OCI-LY3 (cell line): Measurements from ENCODE around the gene GALNT10.

Source experiments
- H2AFZ ChIP-seq: fragments of 200-600, 300-600 bp; shearing (Covaris generic); 2 replicates; pipeline ENCODE4 v1.6.0; 2014; ENCODE audit warnings: antibody characterized with exemption, low read depth, low read length
- H3K27ac ChIP-seq: fragments of 200-600, 300-600 bp; sonication (generic); 2 replicates; pipeline ENCODE4 v1.5.1; 2014; ENCODE audit warnings: mild to moderate bottlenecking, low read length, moderate library complexity, mixed read lengths
- H3K27me3 ChIP-seq: fragments of 200-600, 300-600 bp; sonication (generic); 2 replicates; pipeline ENCODE4 v1.6.1; 2014; ENCODE audit warnings: low read depth, low read length, mixed read lengths
- H3K36me3 ChIP-seq: fragments of 200-600, 300-600 bp; sonication (generic); replicated peaks from 2 replicates; pipeline ENCODE3; 2014; ENCODE audit warnings: low read depth, low read length, mixed read lengths
- H3K4me1 ChIP-seq: fragments of 300-600, 200-600 bp; sonication (generic); 2 replicates; pipeline ENCODE4 v1.6.1; 2014; ENCODE audit warnings: low read length, mixed read lengths
- H3K4me2 ChIP-seq: fragments of 200-600, 300-600 bp; sonication (generic); 2 replicates; pipeline ENCODE4 v1.6.1; 2014; ENCODE audit warnings: low read length, mixed read lengths
- H3K4me3 ChIP-seq: fragments of 300-600, 200-600 bp; sonication (generic); 2 replicates; pipeline ENCODE4 v1.5.1; 2014; ENCODE audit warnings: antibody characterized with exemption, mild to moderate bottlenecking, low read length, moderate library complexity
- H3K79me2 ChIP-seq: fragments of 300-600, 200-600 bp; shearing (Covaris generic); 2 replicates; pipeline ENCODE4 v1.6.1; 2014; ENCODE audit warnings: mild to moderate bottlenecking, low read length, mixed read lengths
- H3K9ac ChIP-seq: fragments of 300-600, 200-600 bp; shearing (Covaris generic); 2 replicates; pipeline ENCODE4 v1.6.0; 2014; ENCODE audit warnings: mild to moderate bottlenecking, low read length, moderate library complexity
- H3K9me3 ChIP-seq: fragments of 200-600, 300-600 bp; shearing (Covaris generic); 2 replicates; pipeline ENCODE4 v1.6.1; 2014; ENCODE audit warnings: low read length, mixed read lengths; ENCODE audit not compliant: insufficient read depth
- H4K20me1 ChIP-seq: fragments of 200-600, 300-600 bp; sonication (generic); 2 replicates; pipeline ENCODE4 v1.6.1; 2016; ENCODE audit warnings: low read length, mixed read lengths; ENCODE audit not compliant: insufficient read depth
- EZH2phosphoT487 ChIP-seq: fragments of 200-600 bp; shearing (Covaris generic); IDR thresholded peaks from 2 replicates; pipeline ENCODE4 v1.6.1; 2018; ENCODE audit warnings: antibody characterized with exemption, mixed run types, low read depth
- TF ChIP-seq, protein P1 (sequence below): fragments of 200-600, 300-600 bp; sonication (generic); IDR thresholded peaks from 2 replicates; pipeline ENCODE4 v1.5.1; 2014; ENCODE audit warnings: antibody characterized with exemption, low read length, low read depth

Gene GALNT10

DNA sequence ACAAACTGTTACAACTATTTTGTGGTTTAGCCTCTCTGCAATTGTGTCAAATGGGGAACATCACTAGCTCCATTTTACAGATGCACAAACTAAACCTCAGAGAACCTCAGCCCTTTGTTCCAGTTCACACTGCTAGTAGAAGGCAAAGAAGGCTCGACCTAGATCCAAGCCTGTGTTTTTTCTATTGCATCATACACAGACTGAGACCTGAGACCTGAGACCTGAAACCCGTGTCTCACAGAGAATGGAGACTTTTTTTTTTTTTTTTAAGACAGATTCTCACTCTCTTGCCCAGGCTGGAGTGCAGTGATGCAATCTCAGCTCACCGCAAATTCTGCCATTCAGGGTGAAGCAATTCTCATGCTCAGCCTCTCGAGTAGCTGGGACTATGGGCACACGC, 120.8 kb downstream of the GALNT10 start:
- no peak overlapping the region for H3K9ac ChIP-seq
- peaks cover 18% of the 10 kb centered on the region; the same call in 1 of the 2 replicates for H3K4me1 ChIP-seq
- no peaks in the 10 kb centered on the region for H3K27me3 ChIP-seq
- TF ChIP-seq, protein P1, sequence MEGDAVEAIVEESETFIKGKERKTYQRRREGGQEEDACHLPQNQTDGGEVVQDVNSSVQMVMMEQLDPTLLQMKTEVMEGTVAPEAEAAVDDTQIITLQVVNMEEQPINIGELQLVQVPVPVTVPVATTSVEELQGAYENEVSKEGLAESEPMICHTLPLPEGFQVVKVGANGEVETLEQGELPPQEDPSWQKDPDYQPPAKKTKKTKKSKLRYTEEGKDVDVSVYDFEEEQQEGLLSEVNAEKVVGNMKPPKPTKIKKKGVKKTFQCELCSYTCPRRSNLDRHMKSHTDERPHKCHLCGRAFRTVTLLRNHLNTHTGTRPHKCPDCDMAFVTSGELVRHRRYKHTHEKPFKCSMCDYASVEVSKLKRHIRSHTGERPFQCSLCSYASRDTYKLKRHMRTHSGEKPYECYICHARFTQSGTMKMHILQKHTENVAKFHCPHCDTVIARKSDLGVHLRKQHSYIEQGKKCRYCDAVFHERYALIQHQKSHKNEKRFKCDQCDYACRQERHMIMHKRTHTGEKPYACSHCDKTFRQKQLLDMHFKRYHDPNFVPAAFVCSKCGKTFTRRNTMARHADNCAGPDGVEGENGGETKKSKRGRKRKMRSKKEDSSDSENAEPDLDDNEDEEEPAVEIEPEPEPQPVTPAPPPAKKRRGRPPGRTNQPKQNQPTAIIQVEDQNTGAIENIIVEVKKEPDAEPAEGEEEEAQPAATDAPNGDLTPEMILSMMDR: no peak
- TF ChIP-seq EZH2phosphoT487: no peak
- no peak overlapping the region for H3K4me2 ChIP-seq
- H3K4me3 ChIP-seq: no peak overlapping the region
- H3K9me3 ChIP-seq: no peaks in the 10 kb centered on the region
- no peak overlapping the region for H2AFZ ChIP-seq
- no peak overlapping the region for H3K27ac ChIP-seq
- no peaks in the 10 kb centered on the region for H3K79me2 ChIP-seq
- H3K36me3 ChIP-seq: no peaks in the 10 kb centered on the region
- no peaks in the 10 kb centered on the region for H4K20me1 ChIP-seq

DNA sequence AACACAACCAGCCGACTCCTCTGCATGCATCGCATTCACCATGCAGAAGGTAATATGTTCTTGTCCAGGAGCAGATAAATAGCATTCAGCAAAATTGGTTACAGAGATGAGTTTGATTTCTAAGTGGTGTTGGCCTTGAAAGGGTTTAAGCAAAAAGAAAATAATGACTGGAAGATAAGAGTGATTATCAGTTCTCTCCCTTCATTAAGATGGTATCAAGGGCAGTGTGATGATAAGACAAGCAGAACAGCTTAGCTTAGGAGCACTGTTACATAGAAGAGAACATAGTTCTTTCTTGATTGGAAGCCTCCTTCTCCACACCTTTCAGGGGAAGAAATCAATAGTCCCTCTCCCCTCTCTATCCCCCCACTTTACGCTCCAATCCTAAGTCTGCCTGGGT, 121.5 kb downstream of the GALNT10 start:
- no peaks in the 10 kb centered on the region for H3K27me3 ChIP-seq
- H3K9ac ChIP-seq: no peak overlapping the region
- H2AFZ ChIP-seq: no peak overlapping the region
- no peak for TF ChIP-seq EZH2phosphoT487
- TF ChIP-seq, protein P1: no peak
- no peaks in the 10 kb centered on the region for H3K9me3 ChIP-seq
- H3K79me2 ChIP-seq: no peaks in the 10 kb centered on the region
- no peak overlapping the region for H3K4me3 ChIP-seq
- no peaks in the 10 kb centered on the region for H3K36me3 ChIP-seq
- H3K4me2 ChIP-seq: no peak overlapping the region
- peaks cover 16% of the 10 kb centered on the region; the same call in 1 of the 2 replicates for H3K4me1 ChIP-seq
- no peaks in the 10 kb centered on the region for H4K20me1 ChIP-seq
- H3K27ac ChIP-seq: no peak overlapping the region

DNA sequence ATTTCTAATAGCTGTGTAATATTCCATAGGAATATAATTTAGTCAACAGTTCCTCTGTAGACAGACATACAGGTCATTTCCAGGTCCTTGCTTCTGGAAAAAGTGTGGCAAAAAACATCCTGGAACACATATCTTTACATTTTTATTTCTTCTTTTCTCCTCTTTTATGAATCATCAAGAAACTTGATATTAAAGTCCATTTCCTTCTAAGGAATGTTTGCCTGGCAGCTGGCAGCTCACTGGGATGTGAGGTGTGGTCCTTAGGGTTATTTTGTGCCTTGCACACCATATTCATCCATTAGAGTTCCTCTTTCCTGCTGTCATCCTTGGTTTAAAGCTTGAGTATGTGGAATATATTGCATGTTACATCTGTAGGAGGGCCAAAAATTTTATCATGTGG, 122.0 kb downstream of the GALNT10 start:
- H4K20me1 ChIP-seq: no peaks in the 10 kb centered on the region
- no peak overlapping the region for H2AFZ ChIP-seq
- H3K4me2 ChIP-seq: no peak overlapping the region
- H3K27me3 ChIP-seq: no peaks in the 10 kb centered on the region
- H3K9ac ChIP-seq: no peak overlapping the region
- no peaks in the 10 kb centered on the region for H3K36me3 ChIP-seq
- TF ChIP-seq EZH2phosphoT487: no peak
- TF ChIP-seq, protein P1: no peak
- no peak overlapping the region for H3K27ac ChIP-seq
- H3K79me2 ChIP-seq: no peaks in the 10 kb centered on the region
- no peaks in the 10 kb centered on the region for H3K9me3 ChIP-seq
- H3K4me1 ChIP-seq: peaks cover 16% of the 10 kb centered on the region; the same call in 1 of the 2 replicates
- no peak overlapping the region for H3K4me3 ChIP-seq

DNA sequence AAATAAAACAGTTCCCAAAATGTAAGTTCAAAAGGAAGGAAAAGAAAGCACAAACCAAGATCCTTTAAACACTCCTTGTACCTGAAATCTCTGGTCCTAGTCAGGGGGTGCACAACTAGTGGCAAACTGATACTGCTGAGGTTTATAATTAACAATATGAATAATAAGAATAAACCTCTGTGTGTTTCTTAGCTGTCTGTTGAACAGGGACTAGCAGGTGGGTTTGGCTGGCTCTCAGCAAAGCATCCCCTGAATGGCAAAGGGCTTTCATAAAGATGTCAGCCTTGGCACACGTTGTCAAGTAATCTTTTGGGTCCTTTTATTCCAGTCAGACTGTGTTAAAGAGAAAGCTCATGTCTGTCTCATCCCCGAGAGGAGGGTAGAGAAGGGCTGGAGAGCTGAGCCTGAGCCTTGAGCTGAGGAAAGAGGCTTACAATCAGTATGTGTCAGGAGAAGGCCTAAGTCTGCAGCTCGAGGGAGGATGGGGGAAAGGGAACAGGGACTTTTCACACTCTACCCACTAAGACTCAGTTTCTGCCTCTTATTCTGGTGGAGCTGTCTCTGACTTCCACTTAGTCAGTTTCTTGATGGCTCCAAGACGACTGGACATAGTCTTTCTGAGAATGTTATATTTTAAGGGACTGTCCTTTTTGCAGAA, 123.0 kb downstream of the GALNT10 start:
- no peak overlapping the region for H3K4me2 ChIP-seq
- no peak overlapping the region for H2AFZ ChIP-seq
- H3K4me1 ChIP-seq: peaks cover 16% of the 10 kb centered on the region; the same call in 1 of the 2 replicates
- H3K27me3 ChIP-seq: no peaks in the 10 kb centered on the region
- no peaks in the 10 kb centered on the region for H4K20me1 ChIP-seq
- no peaks in the 10 kb centered on the region for H3K36me3 ChIP-seq
- no peaks in the 10 kb centered on the region for H3K79me2 ChIP-seq
- H3K9ac ChIP-seq: no peak overlapping the region
- no peak overlapping the region for H3K27ac ChIP-seq
- TF ChIP-seq EZH2phosphoT487: no peak
- TF ChIP-seq, protein P1: no peak
- H3K9me3 ChIP-seq: no peaks in the 10 kb centered on the region
- no peak overlapping the region for H3K4me3 ChIP-seq
